ENCODE results near the gene TEX22.

TEX22 gene

GRCh38 chr14:105409364-105409763 lies 11.0 kb downstream of the TEX22 start:
- no peak for DNase-seq

- no peak for DNase-seq
Measured at GRCh38 chr14:105410642-105411016, 12.3 kb downstream of the TEX22 start.

- DNase-seq: no peak
Measured at GRCh38 chr14:105411017-105411941, 12.9 kb downstream of the TEX22 start.

- DNase-seq: no peak
Measured at GRCh38 chr14:105411985-105412770, 13.8 kb downstream of the TEX22 start.

- no peak for DNase-seq
Measured at GRCh38 chr14:105412771-105413543, 14.6 kb downstream of the TEX22 start.

GRCh38 chr14:105413544-105413886 lies 15.2 kb downstream of the TEX22 start:
- DNase-seq: no peak

GRCh38 chr14:105414456-105415371 lies 16.4 kb downstream of the TEX22 start:
- DNase-seq: no peak

- DNase-seq: no peak
Measured at GRCh38 chr14:105415481-105416428, 17.4 kb downstream of the TEX22 start.

GRCh38 chr14:105416671-105417070 lies 18.3 kb downstream of the TEX22 start:
- DNase-seq: no peak

- DNase-seq: no peak
Measured at GRCh38 chr14:105417690-105418121, 19.4 kb downstream of the TEX22 start.

- no peak for DNase-seq
Measured at GRCh38 chr14:105418269-105419194, 20.2 kb downstream of the TEX22 start.

- no peak for DNase-seq
Measured at GRCh38 chr14:105419195-105420091, 21.1 kb downstream of the TEX22 start, which contains the start of gene MTA1. Gene MTA1, plus strand, starts transcription at chr14:105419827. Its CDS starts 209 bp downstream, at chr14:105420036.

- DNase-seq: no peak
Measured at GRCh38 chr14:105420101-105420973, 22.0 kb downstream of the TEX22 start.

- DNase-seq: no peak
Measured at GRCh38 chr14:105420974-105421674, 22.8 kb downstream of the TEX22 start.

- DNase-seq: no peak
Measured at GRCh38 chr14:105421723-105422615, 23.6 kb downstream of the TEX22 start.

All from cortex of kidney (tissue), 1 donor.